Medulla oblongata (tissue), 1 donor: Measurements from ENCODE around the gene HDAC9.
"Not testable (repeated sequence)": the region's sequence is repeated elsewhere in the genome, so short reads cannot be mapped to it uniquely, and the experiment has no call there.

Source experiments
- DNase-seq: peaks from one replicate; pipeline ENCODE4 v3.0.0-alpha.2; 2015; ENCODE audit errors: extremely low spot score

Gene HDAC9

GRCh38 chr7:18971839-18972238, 476.3 kb downstream of the HDAC9 start:
- no peak for DNase-seq

GRCh38 chr7:18974803-18975202, 479.3 kb downstream of the HDAC9 start:
- no peak for DNase-seq

- DNase-seq = no peak
Measured at GRCh38 chr7:18975276-18975675, 479.7 kb downstream of the HDAC9 start.

DNA sequence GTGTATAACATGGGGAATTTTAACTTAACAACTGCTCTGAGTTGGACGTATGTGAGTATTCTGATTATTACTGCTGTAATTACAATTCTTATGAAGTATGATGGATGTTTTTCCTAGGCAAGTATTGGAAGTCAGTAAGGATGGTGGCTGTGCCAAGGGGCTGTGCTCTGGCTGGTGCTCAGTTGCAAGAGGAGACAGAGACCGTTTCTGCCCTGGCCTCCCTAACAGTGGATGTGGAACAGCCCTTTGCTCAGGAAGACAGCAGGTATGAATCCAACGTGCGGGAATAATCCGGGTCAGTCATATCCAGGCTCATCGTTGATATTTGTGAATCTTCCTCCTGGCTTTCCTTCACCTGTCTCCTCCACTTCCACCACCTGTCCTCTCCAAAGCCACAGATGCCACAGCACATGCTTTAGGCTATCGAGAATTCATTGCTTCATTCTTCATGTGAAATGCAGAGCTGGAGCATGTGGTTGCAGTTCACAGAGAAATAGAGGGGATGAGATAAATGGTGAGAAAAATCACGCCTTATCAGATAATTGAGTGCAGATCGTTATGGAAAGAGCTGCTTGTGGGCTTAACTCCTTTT, 480.2 kb downstream of the HDAC9 start:
- DNase-seq = no peak

DNA sequence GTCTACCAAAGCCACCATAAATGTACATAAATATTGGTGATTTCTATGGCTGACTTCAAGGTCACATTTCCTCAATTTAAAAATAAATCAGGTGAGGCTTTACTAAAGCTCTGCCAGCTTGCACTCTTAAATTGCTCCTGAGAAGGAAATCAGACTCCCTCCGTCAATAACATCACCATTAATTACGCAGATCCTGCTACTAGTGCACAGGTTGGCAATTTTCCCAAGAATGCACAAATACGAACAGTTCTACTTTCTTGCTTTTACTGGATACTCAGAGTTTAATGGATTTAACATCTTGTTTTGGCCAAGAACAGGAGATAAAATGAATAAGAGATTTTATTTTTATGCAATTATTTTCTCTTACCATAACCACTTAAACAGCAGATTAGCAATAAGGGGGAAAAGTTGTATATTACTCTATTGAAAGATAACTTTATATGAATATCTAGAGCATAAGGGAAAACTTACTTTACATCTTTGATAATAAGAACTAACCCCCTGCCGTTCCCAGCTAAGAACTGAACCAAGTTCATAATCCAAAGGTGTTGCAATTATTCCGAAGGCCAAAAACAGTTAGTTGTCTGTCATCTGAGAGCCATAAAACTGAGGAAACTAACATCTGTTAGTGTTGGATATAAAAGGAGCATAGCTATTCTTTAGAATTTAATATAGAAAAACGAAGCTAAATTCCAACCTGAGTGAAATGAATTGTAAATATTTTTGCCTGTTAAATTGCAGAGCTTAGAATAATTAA, 481.3 kb downstream of the HDAC9 start:
- DNase-seq = no peak

DNA sequence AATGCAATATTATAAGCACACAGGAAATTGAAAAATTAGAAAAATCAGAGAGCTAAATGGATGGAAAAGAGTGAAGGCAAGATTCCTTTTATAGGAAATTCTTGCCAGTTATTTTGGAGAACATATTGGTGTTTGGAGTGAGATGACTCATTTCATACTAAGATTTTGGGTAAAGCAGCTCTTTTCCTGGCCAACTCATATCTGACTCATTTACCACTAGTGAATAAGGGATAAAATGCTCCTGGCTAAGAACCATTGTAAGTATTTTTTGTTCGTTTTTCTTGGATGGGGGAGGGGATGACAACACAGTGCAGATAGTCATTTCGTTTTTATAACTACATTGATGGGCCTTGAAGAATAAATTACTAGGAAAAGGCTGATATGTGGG, 482.6 kb downstream of the HDAC9 start:
- no peak for DNase-seq

GRCh38 chr7:18990700-18991099, 495.2 kb downstream of the HDAC9 start:
- DNase-seq = not testable (repeated sequence)

GRCh38 chr7:18993933-18994668, 498.6 kb downstream of the HDAC9 start:
- DNase-seq = no peak

DNA sequence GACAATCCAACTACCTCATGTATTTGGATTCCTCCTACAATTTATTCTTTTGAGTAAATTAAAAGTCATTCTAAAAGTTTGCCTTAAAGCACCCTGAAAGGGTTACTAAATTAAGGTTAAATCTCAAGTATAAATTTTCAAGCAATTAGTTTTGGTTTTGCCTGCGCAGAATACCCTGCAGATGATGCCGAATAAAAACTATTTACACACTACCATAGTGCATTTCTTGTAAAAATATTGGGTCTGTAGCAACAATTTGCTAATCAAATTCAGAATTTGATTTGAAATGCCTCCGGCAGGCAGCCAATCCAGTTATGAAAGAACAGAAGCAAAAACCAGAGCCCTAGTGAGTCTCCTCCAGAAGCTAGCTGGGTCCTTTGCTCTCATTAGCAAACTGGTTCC, 499.7 kb downstream of the HDAC9 start:
- no peak for DNase-seq

DNA sequence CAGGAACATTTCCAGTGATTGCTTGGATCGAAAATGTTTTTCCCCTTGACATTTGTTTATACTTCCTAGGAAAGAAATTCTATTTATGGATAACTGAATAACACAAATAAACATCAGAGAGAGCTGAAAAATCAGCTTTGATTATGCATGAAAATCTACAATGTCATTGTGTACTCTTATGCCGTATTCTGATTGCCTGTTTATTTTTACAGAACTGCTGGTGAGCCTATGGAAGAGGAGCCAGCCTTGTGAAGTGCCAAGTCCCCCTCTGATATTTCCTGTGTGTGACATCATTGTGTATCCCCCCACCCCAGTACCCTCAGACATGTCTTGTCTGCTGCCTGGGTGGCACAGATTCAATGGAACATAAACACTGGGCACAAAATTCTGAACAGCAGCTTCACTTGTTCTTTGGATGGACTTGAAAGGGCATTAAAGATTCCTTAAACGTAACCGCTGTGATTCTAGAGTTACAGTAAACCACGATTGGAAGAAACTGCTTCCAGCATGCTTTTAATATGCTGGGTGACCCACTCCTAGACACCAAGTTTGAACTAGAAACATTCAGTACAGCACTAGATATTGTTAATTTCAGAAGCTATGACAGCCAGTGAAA, 500.4 kb downstream of the HDAC9 start:
- no peak for DNase-seq

- DNase-seq = no peak
Measured at GRCh38 chr7:18996583-18996982, 501.0 kb downstream of the HDAC9 start.

GRCh38 chr7:18997477-18998150, 502.1 kb downstream of the HDAC9 start:
- DNase-seq = no peak

DNA sequence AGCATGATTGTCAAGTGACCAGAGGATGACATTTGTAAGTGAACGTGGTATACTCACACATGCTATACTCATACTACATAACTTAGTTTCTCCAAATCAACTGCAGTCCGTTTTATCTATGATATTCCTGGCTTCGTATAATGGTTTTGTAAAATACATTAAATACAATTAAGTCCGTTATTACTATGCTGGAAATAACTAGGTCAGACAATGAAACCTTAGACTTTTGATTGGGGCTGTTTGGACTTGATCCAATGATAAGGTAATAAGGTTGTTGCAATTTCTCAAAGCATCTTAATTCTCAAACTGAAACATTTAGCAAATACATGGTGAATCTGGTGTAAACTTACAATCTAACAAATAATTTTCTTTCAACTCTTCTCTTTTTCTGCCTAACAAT, 504.9 kb downstream of the HDAC9 start:
- DNase-seq = no peak

- no peak for DNase-seq
Measured at GRCh38 chr7:19001854-19002253, 506.3 kb downstream of the HDAC9 start.

GRCh38 chr7:19009241-19009935, 513.8 kb downstream of the HDAC9 start:
- DNase-seq = no peak

- DNase-seq = no peak
Measured at GRCh38 chr7:19009936-19010280, 514.4 kb downstream of the HDAC9 start.

DNA sequence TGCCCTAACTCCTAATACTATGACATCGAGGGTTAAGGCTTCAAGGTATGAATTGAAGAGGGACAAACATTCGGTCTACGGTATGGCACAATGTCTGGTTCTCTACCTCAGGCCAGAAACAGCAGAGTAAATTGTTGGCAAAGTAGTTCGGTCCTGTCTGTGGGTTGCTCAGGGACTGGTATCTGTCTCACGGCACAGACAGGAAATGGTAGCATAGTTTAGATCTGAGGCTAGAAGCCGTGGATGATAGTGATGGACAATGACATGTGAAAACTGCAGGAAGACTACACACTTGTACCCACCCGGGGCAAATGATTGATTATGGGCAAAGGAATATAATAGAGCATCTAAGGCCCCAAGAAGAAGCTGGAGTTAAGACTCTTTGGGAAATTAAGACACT, 515.7 kb downstream of the HDAC9 start:
- no peak for DNase-seq

- DNase-seq = no peak
Measured at GRCh38 chr7:19015098-19015497, 519.5 kb downstream of the HDAC9 start.

DNA sequence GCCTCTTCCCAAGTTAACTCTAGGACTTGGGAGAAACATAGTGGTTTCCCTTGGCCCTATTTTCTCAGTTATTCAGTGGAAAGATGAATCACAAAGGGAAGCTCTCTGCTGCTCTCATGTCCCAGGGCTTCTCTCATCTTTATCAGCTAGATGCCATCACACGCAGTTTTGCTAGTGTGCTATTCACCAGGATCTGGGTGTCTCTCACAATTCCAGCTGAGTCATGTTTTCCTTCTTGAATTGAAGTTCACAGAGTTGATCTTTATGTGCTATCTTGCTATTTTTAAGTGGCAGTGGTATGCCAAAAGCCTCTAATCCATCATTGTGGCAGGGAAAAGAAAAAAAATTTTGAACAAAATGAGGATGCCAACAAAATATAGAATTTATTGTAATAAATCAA, 520.6 kb downstream of the HDAC9 start:
- no peak for DNase-seq

DNA sequence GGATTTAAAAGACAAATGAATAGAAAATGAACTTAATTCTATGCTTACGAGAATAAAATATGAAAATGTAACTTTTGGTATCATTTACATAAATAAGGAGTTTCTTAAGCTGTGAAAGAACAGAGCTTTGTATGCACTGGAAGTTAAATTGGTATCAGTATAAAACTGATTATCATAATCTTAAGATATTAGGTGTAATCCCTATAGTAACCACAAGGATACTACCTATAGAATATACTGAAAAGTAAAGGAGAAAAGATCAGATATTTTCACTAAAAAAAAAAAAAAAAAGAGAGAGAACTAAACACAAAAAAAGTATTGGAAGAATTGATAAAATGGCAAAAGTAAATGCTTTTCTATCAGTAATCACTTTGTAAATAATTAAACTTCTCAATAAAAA, 521.8 kb downstream of the HDAC9 start:
- DNase-seq = no peak

GRCh38 chr7:19020062-19020461, 524.5 kb downstream of the HDAC9 start:
- DNase-seq = no peak

- no peak for DNase-seq
Measured at GRCh38 chr7:19020711-19021110, 525.2 kb downstream of the HDAC9 start.
